T1000 (cell line): Measurements from ENCODE around the gene PSMC5.
A peak's percentile ranks its signal among the peaks of the same experiment; 100 is the strongest.

Experiments
- DNase-seq: peaks from one replicate; lab custom pipeline; 2025; ENCODE audit warnings: mixed read lengths; lab: John Stamatoyannopoulos, UW

PSMC5 gene

GRCh38 chr17:63820963-63821561, 6.2 kb upstream of the PSMC5 start:
- no peak for DNase-seq

GRCh38 chr17:63821804-63822203, 5.4 kb upstream of the PSMC5 start:
- no peak for DNase-seq

DNA sequence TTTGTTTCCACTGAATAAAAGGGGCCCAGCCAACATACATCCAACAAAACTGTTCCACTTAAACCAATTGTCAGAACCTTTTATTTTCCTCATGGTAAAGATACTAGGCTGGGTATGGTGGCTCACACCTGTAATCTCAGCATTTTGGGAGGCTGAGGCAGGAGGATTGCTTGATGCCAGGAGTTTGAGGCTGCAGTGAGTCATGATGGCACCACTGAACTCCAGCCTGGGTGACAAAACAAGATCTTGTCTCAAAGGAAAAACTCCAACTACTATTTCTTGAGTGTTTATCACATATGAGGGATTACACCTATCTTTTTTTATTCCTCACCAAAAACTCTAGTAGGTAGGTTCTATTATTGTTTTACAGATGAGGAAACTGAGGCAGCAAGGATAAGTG, 4.7 kb upstream of the PSMC5 start:
- no peak for DNase-seq

DNA sequence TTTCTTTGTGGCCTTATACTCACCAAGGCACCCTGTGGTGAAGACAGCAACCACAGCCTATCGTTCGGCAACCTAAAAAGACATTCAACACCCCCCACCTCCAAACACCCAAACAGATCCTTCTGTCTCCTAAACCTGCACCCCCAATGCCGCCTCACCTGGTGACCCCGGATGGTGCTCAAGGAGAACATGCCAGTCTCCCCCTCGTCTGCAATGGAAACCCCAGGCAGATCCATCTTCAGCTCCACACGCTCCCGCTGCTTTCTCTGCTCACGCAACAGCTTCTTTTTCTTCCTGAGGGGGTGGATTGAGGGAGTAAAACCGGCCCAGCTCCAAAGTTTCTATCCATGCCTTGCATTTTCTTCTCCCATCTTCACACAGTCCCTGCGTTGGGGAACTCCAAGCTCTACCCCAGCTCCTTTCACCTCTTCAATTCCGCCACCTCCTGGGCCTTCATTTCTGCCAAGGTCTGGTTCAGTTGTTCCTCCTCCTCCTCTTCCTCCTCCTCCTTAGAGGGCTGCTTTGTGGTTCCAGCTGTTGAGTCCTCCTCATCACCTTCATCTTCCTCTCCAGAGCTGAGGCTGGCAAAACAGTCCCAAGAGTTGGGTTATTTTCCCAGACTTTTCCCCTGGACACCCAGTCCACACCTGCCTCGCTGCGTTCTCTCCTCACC, 3.4 kb upstream of the PSMC5 start:
- DNase-seq, result no peak

GRCh38 chr17:63824362-63824761, 2.9 kb upstream of the PSMC5 start:
- DNase-seq, result no peak

DNA sequence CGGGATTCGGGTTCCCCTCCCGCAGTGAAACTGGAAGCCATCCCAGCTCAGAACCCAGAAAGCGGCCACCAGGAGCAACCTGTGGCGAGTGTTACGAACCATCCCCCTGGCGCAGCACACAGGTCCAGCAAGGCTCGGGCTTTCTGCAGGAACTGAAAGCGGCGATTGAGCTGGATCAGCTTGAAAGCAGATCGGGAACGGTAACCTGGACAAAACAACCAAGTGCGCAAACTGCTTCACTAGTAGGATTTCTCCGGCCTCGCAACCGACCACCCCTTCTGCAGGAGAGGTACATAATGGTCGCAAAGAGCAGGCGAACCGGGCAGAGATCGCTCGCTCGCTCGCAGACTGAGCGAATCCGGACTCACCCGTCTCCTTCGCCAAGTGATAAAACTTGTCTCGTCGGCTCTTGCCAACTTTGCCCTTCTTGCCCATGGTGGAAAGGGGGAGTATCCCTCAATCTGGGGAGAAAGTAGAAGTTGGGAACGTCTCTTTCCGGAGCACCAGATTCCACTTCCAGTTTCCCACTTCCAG, 696 bp upstream of the PSMC5 start:
- peak; percentile 21 for DNase-seq

DNA sequence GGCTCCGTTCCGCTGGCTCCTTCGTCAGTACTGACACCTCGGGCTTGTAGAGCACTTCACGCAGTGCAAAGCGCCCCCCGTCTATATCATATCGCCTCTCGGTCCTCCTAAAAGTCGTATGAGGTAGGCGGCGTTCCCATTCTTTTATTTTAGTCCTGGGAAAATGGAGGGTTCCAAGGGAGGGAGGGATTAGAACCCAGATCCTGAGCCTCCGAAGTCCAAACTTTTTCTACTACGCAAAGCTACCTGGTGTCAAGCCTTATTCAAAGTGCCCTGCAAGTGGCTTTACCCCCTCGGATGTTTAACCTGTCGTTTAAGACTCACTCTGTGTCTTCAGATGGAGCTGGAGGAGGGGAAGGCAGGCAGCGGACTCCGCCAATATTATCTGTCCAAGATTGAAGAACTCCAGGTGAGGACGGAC, 580 bp downstream of the PSMC5 start:
- no peak for DNase-seq

DNA sequence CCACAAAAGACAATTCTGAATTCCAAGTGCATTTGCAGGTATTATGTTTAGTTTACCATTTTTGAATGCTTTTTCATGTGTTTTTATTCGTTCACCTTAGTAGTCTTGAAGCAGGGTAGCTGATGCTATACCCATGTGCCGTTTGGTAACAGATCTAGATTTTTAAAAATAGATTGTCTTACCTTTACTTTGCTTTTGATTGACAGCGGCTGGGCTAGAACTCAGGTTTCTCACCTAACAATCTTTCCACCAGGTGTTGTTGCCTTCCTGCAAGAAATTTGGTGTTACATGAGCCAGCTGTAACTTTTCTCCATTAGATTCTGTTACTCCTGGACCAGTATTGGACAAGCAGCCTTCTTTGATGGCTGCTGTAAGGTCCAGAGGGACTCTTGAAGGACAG, 1.7 kb downstream of the PSMC5 start:
- DNase-seq, result no peak

DNA sequence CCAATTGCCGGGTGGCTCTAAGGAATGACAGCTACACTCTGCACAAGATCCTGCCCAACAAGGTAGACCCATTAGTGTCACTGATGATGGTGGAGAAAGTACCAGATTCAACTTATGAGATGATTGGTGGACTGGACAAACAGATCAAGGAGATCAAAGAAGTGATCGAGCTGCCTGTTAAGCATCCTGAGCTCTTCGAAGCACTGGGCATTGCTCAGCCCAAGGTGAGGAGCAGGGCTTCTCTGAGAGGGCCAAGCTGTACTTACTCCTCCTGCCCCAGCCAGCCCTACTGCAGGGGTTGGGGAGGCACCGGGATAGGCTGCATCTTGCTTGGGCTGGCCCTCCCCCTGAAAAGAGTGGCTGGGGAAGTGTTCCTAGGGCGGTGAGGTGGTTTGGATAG, 3.0 kb downstream of the PSMC5 start:
- no peak for DNase-seq

DNA sequence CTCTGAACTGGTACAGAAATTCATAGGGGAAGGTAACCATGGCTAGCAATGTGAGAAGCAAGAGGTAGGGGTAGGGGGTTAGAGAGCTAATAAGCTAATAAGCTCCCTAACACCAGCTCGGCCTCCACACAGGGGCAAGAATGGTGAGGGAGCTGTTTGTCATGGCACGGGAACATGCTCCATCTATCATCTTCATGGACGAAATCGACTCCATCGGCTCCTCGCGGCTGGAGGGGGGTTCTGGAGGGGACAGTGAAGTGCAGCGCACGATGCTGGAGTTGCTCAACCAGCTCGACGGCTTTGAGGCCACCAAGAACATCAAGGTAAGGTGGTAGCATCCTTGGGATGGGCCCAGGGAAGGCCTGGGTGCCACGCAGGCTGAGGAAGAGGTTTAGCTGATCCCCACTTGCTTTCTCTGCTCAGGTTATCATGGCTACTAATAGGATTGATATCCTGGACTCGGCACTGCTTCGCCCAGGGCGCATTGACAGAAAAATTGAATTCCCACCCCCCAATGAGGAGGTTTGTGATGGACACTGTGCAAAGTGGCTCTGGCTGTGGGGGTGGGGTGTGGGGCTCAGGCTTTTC, 3.8 kb downstream of the PSMC5 start:
- DNase-seq, result no peak

DNA sequence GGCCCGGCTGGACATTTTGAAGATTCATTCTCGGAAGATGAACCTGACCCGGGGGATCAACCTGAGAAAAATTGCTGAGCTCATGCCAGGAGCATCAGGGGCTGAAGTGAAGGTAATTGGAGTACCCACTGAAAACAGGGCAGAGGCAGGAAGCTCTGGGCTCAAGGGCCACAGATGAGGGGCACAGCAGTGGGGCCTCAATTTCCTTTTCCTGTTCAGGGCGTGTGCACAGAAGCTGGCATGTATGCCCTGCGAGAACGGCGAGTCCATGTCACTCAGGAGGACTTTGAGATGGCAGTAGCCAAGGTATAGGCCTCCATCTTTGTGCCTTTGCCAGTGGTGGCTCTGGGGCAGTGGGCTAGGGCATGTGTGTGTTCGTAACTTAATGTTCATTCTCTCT, 4.3 kb downstream of the PSMC5 start:
- DNase-seq, result no peak

- no peak for DNase-seq
Observed at GRCh38 chr17:63832014-63832413, 4.8 kb downstream of the PSMC5 start.

DNA sequence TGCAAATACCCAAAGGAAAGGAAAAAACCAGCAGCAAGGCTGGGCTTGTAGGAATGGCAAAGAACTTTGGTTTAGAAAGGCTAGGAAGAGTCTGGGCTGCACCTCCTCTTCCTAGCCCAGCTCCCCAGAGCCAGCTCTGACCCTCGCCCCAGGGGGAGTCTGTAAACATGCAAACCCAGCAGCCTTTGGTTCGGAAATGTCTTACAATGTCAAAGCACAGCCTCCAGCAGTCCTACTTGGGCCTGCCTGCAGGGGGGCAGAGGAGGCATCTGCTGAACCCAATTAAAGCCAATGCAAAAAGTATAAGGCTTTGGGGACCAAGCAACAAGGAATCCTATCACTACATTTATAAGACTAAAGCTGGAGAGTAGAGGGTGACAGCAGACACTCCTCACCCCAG, 5.2 kb downstream of the PSMC5 start:
- no peak for DNase-seq

GRCh38 chr17:63833026-63833740, 6.0 kb downstream of the PSMC5 start:
- DNase-seq, result no peak

- DNase-seq, result no peak
Observed at GRCh38 chr17:63833741-63834373, 6.6 kb downstream of the PSMC5 start.

DNA sequence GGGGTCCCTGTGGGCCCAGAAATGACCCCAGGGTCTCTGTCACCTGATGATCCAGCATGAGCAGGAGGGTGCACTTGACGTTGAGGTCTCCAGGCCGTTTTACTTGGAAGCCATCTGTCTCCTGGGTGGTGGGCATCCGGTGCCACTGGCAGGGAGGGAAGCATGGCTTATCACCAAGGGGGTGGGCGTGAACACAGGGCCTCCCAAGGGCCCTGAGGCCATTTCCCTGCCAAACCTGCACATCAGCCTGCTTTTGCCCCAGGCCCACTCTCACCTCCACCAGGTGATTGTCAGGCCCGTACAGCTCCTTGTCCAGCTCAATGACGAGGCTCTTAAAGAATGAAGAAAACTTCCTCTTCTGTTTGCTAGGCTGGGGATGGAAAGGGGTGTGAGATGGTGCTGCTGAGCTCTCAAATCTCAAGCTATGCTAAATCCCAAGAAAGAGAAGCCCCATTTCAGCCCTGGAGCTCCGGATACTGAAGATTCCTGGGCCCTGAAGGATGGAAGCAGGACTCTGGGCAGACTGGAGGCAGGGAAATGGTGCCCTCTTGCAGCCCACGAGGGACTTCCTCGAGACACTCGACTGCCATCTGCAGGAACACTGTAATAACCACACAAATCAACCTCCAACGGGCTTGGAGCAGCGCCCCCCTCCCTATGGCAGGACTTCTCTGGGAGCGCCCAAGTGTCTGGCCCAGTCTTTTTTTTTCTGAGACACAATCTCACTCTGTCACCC, 7.4 kb downstream of the PSMC5 start:
- peak; percentile 63 for DNase-seq

- DNase-seq, result no peak
Observed at GRCh38 chr17:63835167-63835720, 8.0 kb downstream of the PSMC5 start.

DNA sequence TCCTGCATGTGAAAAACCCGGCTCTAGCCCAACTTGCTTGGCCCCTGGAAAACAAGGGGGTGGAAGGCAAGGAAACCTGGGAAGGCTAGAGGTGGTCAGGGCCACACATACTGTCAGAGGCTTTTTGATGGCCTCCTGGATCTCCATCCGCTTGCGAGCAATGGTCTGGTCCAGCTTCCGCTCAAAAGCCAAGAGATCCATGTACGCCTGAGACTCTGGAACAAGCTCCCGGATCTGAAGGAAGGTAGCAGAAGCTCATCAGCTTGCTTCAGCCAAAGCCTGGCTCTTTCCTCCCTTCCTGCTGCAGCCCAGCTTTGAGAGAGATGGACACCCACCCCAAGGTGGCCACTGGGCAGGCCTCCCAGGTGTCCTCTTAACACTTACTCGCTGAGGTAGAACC, 9.6 kb downstream of the PSMC5 start:
- DNase-seq, result no peak

DNA sequence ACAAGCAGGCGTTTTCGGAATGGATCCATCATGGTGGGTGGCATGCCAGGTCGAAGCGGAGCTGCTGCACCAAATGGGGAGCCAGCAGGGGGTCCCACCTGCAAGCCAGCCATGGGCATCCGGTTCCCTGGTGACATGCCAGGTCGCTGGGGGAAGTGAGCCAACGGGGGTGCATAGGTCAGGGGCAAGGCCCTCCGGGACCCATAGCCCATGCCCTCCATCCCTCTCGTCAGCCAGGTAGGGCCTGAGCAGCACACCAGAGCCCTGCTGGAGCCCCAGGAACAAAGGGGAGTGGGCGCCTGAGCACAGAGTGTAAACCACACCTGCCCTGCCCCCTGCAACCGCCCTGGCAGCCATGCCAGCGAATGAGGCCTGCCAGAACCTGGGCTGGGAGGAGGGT, 10.2 kb downstream of the PSMC5 start:
- no peak for DNase-seq

- DNase-seq, result no peak
Observed at GRCh38 chr17:63837962-63838600, 10.8 kb downstream of the PSMC5 start.
